Lower leg skin (tissue), 3 donors: ENCODE data around the gene GARS1.

Experiments
- CTCF ChIP-seq, 3 donors: fragments of 450-650 bp; IDR thresholded peaks; one replicate each; pipeline ENCODE4 v1.5.1; 2016; ENCODE audit warnings: antibody characterized with exemption in 3 of 3, mild to moderate bottlenecking in 3 of 3, moderate library complexity in 2 of 3
- POLR2A ChIP-seq, 2 donors: fragments of 450-650 bp; IDR thresholded peaks; one replicate each; pipeline ENCODE4 v1.6.1; 2016 to 2017; ENCODE audit warnings: antibody characterized with exemption in 2 of 2, mild to moderate bottlenecking in 1 of 2, moderate library complexity in 1 of 2

- TF ChIP-seq CTCF (IDR thresholded peaks at IDR 0.05) (no peak), POLR2A (IDR thresholded peaks at IDR 0.05) (no peak)
These were observed 60.7 kb downstream of the GARS1 start for GRCh38 chr7:30655096-30655970.
